Body of pancreas (tissue), 4 donors: ENCODE results near the gene AUTS2. TPM values are rescaled to one million over a fixed set of nuclear protein-coding genes. Genes with fewer than 3 reads are reported as not detected.

Experiments used
- ATAC-seq: fragments of 150-250 bp; one replicate; pipeline ENCODE4 v1.9.1; 2016
- DNase-seq, 4 donors: peaks; one replicate each; pipeline ENCODE4 v3.0.0-alpha.2; 2019
- H3K27ac ChIP-seq, 4 donors: fragments of 200-600 bp; sonication (generic); 1 replicate in 3 of 4; 2 replicates in 1 of 4; pipeline versions ENCODE4 v1.5.1 to v1.6.1; 2016 to 2019; ENCODE audit warnings: mild to moderate bottlenecking in 1 of 4, mixed read lengths in 1 of 4, moderate library complexity in 1 of 4
- H3K27me3 ChIP-seq, 2 donors: fragments of 200-600 bp; sonication (generic); one replicate each; pipeline ENCODE4 v1.6.0; 2016; ENCODE audit warnings: mild to moderate bottlenecking in 1 of 2
- H3K36me3 ChIP-seq, 2 donors: fragments of 200-600 bp; sonication (generic); replicated peaks in 1 of 2; 2 replicates each; pipeline ENCODE4 v1.5.1; 2016; ENCODE audit warnings: low read depth in 2 of 2; ENCODE audit not compliant: insufficient read depth in 1 of 2
- H3K4me1 ChIP-seq: fragments of 200-600 bp; sonication (generic); one replicate; pipeline ENCODE4 v1.6.0; 2016
- H3K4me3 ChIP-seq, 2 donors: fragments of 200-600 bp; sonication (generic); 1 replicate in 1 of 2; 2 replicates in 1 of 2; pipeline ENCODE4 v1.5.1; 2016 to 2019
- H3K9me3 ChIP-seq, 3 donors: fragments of 200-600 bp; sonication (generic); 1 replicate in 2 of 3; 2 replicates in 1 of 3; pipeline ENCODE4 v1.5.1; 2016
- POLR2A ChIP-seq, 3 donors: fragments of 450-650 bp; IDR thresholded peaks; one replicate each; pipeline ENCODE4 v1.6.1; 2016; ENCODE audit warnings: antibody characterized with exemption in 3 of 3, mild to moderate bottlenecking in 2 of 3
- WGBS, 2 donors: methylation state at CpG; one replicate each; pipeline ENCODE4 v1.1.5; 2017; 5-methylcytosine and 5-hydroxymethylcytosine counted together
- intact Hi-C: fragments of 100-400 bp; cut with DNase I; formaldehyde crosslinking; loops from one replicate; pipeline ENCODE4 v1.15.1; 2023
- total RNA-seq, 2 donors: library from RNA; depleted of rRNA; stranded (reverse); fragments of >200 nt; gene quantifications; one replicate each; pipeline ENCODE4 v1.1.0, GENCODE V29; 2016
- TF ChIP-seq, protein P1 (sequence below), 7 experiments: fragments of 450-650 bp in 4 of 7; fragments of 200-600 bp in 3 of 7; sonication (generic) in 3 of 7; IDR thresholded peaks; one replicate each; pipeline ENCODE4 v1.5.1; 2016 to 2019; ENCODE audit warnings: antibody characterized with exemption in 7 of 7

The AUTS2 gene
- total RNA-seq, 2 donors from 2014 or later, result 11.7 to 18.5 TPM

DNA sequence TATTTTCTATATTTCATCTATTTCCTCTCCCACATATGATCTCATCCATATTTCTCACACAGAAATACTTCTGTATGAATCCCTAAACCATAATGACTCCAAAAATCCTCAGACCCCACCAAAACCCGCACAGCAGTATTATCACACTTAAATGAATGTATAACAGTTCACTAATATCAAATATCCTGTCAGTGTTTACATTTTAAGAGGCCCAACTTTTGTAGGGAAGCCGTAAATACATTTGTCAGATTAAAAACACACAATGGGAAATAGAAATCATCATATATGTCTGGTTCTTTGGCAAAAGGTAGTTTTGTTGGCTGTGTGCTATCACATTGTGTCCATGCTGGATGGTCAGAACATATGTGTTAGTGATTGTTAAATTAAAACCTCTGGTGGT lies 4.2 kb downstream of the AUTS2 start:
- DNase-seq (no peak), ATAC-seq (no peak)
- Histone ChIP-seq H3K27me3 (no peaks in the 10 kb centered on the region), H3K4me3 (no peak overlapping the region), H3K27ac (no peak overlapping the region), H3K4me1 (peaks cover 23% of the 10 kb centered on the region), H3K36me3 (no peaks in the 10 kb centered on the region), H3K9me3 (no peaks in the 10 kb centered on the region)
- WGBS, 2 donors, result 82 to 91% methylated on average over 2 of the region's 2 CpGs
- intact Hi-C loops, result no loop called here
- no peak for TF ChIP-seq POLR2A (IDR thresholded peaks at IDR 0.05)
- TF ChIP-seq, protein P1, sequence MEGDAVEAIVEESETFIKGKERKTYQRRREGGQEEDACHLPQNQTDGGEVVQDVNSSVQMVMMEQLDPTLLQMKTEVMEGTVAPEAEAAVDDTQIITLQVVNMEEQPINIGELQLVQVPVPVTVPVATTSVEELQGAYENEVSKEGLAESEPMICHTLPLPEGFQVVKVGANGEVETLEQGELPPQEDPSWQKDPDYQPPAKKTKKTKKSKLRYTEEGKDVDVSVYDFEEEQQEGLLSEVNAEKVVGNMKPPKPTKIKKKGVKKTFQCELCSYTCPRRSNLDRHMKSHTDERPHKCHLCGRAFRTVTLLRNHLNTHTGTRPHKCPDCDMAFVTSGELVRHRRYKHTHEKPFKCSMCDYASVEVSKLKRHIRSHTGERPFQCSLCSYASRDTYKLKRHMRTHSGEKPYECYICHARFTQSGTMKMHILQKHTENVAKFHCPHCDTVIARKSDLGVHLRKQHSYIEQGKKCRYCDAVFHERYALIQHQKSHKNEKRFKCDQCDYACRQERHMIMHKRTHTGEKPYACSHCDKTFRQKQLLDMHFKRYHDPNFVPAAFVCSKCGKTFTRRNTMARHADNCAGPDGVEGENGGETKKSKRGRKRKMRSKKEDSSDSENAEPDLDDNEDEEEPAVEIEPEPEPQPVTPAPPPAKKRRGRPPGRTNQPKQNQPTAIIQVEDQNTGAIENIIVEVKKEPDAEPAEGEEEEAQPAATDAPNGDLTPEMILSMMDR (IDR thresholded peaks at IDR 0.05), result no peak

DNA sequence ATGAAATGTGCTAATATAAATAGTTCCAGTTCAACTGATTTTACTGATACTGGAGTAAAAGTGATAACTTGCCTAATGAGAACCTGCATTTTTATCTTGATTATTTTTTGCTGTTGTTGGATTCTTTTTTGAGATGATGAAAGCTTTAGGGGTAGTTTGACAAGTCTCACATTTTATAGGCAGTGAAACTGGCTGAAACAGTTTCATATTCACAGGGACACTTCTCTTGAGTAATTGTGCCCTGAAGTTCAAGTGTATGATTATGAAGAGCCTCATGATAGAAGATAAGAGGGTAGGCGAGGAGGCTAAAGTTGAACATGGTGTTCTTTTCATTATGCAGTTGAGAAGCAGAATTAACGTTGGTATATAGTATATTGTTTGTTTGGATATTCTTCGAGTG lies 5.1 kb downstream of the AUTS2 start:
- no peak overlapping the region for H3K27ac ChIP-seq
- H3K4me3 ChIP-seq, result no peak overlapping the region
- TF ChIP-seq POLR2A (IDR thresholded peaks at IDR 0.05), result no peak
- peaks cover 21% of the 10 kb centered on the region for H3K4me1 ChIP-seq
- intact Hi-C loops, result no loop called here
- H3K9me3 ChIP-seq, result no peaks in the 10 kb centered on the region
- 67 to 68% methylated on average over 3 of the region's 3 CpGs for WGBS, 2 donors
- no peaks in the 10 kb centered on the region for H3K36me3 ChIP-seq
- no peaks in the 10 kb centered on the region for H3K27me3 ChIP-seq
- ATAC-seq (no peak), DNase-seq (no peak)

DNA sequence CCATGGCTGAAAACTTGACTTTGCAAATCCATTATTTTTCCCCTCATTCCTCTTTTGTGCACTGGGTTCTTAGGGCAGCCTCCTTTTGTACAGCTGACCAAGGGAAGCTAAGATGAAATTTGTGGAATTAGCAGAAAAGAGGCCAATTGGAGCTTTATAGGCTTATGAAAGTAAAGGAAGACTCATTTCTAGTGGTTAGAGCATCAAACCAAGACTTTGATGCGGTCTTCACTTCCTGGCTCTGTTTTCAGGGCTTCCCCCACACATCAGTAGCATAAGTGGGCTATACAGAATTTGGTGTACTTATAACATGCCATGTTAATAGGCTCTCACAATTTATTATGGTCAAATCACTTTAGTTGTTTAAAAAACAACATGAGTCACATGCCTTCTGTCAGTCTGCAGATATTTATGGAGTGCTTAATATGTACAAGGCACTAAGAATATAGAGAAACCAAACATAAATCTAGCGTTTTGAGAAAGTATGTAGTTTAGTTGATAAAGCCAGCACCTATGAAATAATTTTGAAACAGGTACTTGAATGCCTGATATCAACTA lies 5.7 kb downstream of the AUTS2 start:
- Histone ChIP-seq H3K4me3 (no peak overlapping the region), H3K9me3 (no peaks in the 10 kb centered on the region), H3K36me3 (no peaks in the 10 kb centered on the region), H3K27me3 (no peaks in the 10 kb centered on the region), H3K27ac (no peak overlapping the region), H3K4me1 (peaks cover 18% of the 10 kb centered on the region)
- ATAC-seq, result no peak
- WGBS, 2 donors, result 64 to 66% methylated on average over 2 of the region's 2 CpGs
- no peak for DNase-seq
- intact Hi-C loops, result no loop called here
- TF ChIP-seq, protein P1 (IDR thresholded peaks at IDR 0.05), result no peak
- TF ChIP-seq POLR2A (IDR thresholded peaks at IDR 0.05), result no peak

DNA sequence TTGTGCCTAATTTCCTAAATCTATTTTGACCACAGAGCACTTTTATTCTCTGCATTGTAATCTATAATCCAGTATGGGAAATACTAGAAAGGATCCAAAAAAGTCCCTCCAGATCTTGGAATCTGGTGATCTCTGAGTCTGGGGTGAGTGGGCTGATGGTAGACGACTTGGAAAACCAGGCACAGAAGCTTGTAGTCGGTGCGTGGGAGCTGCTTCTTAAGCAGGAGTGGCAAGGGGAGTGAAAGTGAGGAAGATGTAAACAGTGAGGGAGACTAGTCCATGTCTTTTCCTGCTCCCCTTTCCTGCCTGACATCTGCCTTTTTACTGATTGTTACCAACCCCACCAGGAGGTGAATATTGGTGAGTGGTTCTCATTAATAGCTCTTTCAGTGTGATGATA lies 6.8 kb downstream of the AUTS2 start:
- intact Hi-C loops, result no loop called here
- Histone ChIP-seq H3K4me1 (peaks cover 7% of the 10 kb centered on the region), H3K9me3 (no peaks in the 10 kb centered on the region), H3K27ac (no peak overlapping the region), H3K4me3 (no peak overlapping the region), H3K27me3 (no peaks in the 10 kb centered on the region), H3K36me3 (no peaks in the 10 kb centered on the region)
- 67 to 71% methylated on average over 3 of the region's 3 CpGs for WGBS, 2 donors
- DNase-seq (no peak), ATAC-seq (no peak)
- TF ChIP-seq POLR2A (IDR thresholded peaks at IDR 0.05), result no peak
- TF ChIP-seq, protein P1 (IDR thresholded peaks at IDR 0.05), result no peak

DNA sequence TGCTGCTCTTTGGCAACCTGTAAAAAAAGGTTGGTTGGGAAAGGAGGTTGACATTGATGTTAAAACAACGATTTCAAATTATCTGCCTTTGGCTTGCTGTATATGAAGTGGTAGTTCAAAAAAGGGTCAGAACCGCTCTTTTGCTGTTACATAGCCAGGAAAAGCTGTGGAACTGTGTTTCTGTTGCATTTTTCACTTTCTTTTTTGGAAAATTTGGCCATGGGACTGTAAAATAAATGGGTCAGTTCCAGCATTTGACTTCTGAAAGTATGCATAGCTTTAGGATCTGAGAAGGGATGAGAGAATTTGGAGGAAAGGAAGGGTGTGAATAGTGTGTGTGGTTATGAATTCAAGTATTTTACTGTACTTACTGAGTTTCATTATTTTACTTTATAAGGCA lies 7.3 kb downstream of the AUTS2 start:
- no peak for DNase-seq
- Histone ChIP-seq H3K27ac (no peak overlapping the region), H3K4me3 (no peak overlapping the region), H3K27me3 (no peaks in the 10 kb centered on the region), H3K36me3 (no peaks in the 10 kb centered on the region), H3K9me3 (no peaks in the 10 kb centered on the region), H3K4me1 (peaks cover 2% of the 10 kb centered on the region)
- 20 to 43% methylated on average over 2 of the region's 2 CpGs for WGBS, 2 donors
- no peak for ATAC-seq
- TF ChIP-seq, protein P1 (IDR thresholded peaks at IDR 0.05), result no peak
- TF ChIP-seq POLR2A (IDR thresholded peaks at IDR 0.05), result no peak
- intact Hi-C loops, result no loop called here
